PC-3 (cell line): Measurements from ENCODE around the gene VASN. TPM values are rescaled to one million over a fixed set of nuclear protein-coding genes. Genes with fewer than 3 reads are reported as not detected.

Experiments used
- ATAC-seq: fragments of 200-7000 bp; cut with Tn5 transposase; 2 replicates; pipeline ENCODE4 v1.9.1; 2020; ENCODE audit warnings: mild to moderate bottlenecking, moderate library complexity
- BruUV-seq: library from RNA; stranded (reverse); fragments of 400-500 nt; replicated peaks from 2 replicates; lab custom pipeline; 2021; lab: Mats Ljungman, UMichigan
- CTCF ChIA-PET: fragments of 300-600 bp; sonication (Branson Sonifier 250); formaldehyde crosslinking; loops from one replicate; lab custom pipeline; 2022; ENCODE audit warnings: antibody characterized with exemption; lab: Charles Lee
- POLR2A ChIA-PET: fragments of 300-600 bp; sonication (Branson Sonifier 250); formaldehyde crosslinking; loops from one replicate; lab custom pipeline; 2022; ENCODE audit warnings: antibody characterized with exemption; ENCODE audit not compliant: unreplicated experiment; lab: Charles Lee
- DNase-seq: peaks from one replicate; pipeline ENCODE4 v3.0.0-alpha.2; 2015
- H2AFZ ChIP-seq: fragments of 300-600 bp; sonication (generic); 2 replicates; pipeline ENCODE4 v1.6.0; 2016; ENCODE audit warnings: antibody characterized with exemption, low read length
- H3F3A ChIP-seq: fragments of 300-600 bp; sonication (generic); one replicate; pipeline ENCODE4 v1.6.0; 2017; ENCODE audit warnings: antibody characterized with exemption, low read length, control low read depth, mild to moderate bottlenecking; ENCODE audit not compliant: unreplicated experiment
- H3K27ac ChIP-seq: fragments of 300-600 bp; sonication (generic); 2 replicates; pipeline ENCODE4 v1.5.1; 2016; ENCODE audit warnings: mild to moderate bottlenecking, low read length
- H3K27me3 ChIP-seq: fragments of 300-600 bp; sonication (generic); 2 replicates; pipeline ENCODE4 v1.6.1; 2016; ENCODE audit warnings: low read length, mixed read lengths
- H3K36me3 ChIP-seq: fragments of 300-600 bp; sonication (generic); 2 replicates; pipeline ENCODE4 v1.6.1; 2016; ENCODE audit warnings: low read depth, mixed run types, low read length, mixed read lengths
- H3K4me1 ChIP-seq: fragments of 300-600 bp; sonication (generic); 2 replicates; pipeline ENCODE4 v1.5.1; 2016; ENCODE audit warnings: low read length; ENCODE audit not compliant: insufficient read depth
- H3K4me2 ChIP-seq: fragments of 300-600 bp; sonication (generic); 2 replicates; pipeline ENCODE4 v1.6.0; 2016; ENCODE audit warnings: low read length
- H3K4me3 ChIP-seq: fragments of 300-600 bp; sonication (generic); 2 replicates; pipeline ENCODE4 v1.5.1; 2016; ENCODE audit warnings: mild to moderate bottlenecking, low read length, mixed read lengths
- H3K79me2 ChIP-seq: fragments of 300-600 bp; sonication (generic); 2 replicates; pipeline ENCODE4 v1.6.1; 2017; ENCODE audit warnings: low read length, mixed read lengths
- H3K9ac ChIP-seq: fragments of 300-600 bp; sonication (generic); 2 replicates; pipeline ENCODE4 v1.6.0; 2016; ENCODE audit warnings: mild to moderate bottlenecking, low read length
- H3K9me2 ChIP-seq: fragments of 300-600 bp; sonication (generic); replicated peaks from 2 replicates; pipeline ENCODE4 v1.6.1; 2016; ENCODE audit warnings: mixed run types, low read length, mixed read lengths
- H3K9me3 ChIP-seq: fragments of 300-600 bp; sonication (generic); 2 replicates; pipeline ENCODE4 v1.6.1; 2016; ENCODE audit warnings: low read length, mixed read lengths
- H4K20me1 ChIP-seq: fragments of 300-600 bp; sonication (generic); 2 replicates; pipeline ENCODE4 v1.6.1; 2016; ENCODE audit warnings: low read length, mixed read lengths
- EZH2 ChIP-seq: fragments of 300-600 bp; sonication (generic); IDR thresholded peaks from one replicate; pipeline ENCODE4 v1.6.1; 2017; ENCODE audit warnings: antibody characterized with exemption, mild to moderate bottlenecking, low read length; ENCODE audit not compliant: unreplicated experiment
- EZH2phosphoT487 ChIP-seq: fragments of 300-600 bp; sonication (generic); IDR thresholded peaks from 2 replicates; pipeline ENCODE4 v1.6.1; 2018; ENCODE audit warnings: mild to moderate bottlenecking, antibody characterized with exemption, low read length, borderline replicate concordance
- intact Hi-C: fragments of 100-400 bp; cut with micrococcal nuclease; formaldehyde crosslinking; loops from 2 replicates; pipeline ENCODE4 v1.9.0; 2023
- total RNA-seq: library from RNA; depleted of rRNA; stranded (reverse); fragments of >200 nt; gene quantifications from 2 replicates; pipeline ENCODE4 v1.2.3, GENCODE V29; 2014
- TF ChIP-seq, protein P1 (sequence below): fragments of 300-600 bp; sonication (generic); conservative IDR thresholded peaks from 2 replicates; pipeline ENCODE4 v1.5.1; 2017; ENCODE audit warnings: antibody characterized with exemption, low read depth, mild to moderate bottlenecking, low read length

Gene VASN
- total RNA-seq, 1 experiment from 2014 or later = 12.2 TPM

DNA sequence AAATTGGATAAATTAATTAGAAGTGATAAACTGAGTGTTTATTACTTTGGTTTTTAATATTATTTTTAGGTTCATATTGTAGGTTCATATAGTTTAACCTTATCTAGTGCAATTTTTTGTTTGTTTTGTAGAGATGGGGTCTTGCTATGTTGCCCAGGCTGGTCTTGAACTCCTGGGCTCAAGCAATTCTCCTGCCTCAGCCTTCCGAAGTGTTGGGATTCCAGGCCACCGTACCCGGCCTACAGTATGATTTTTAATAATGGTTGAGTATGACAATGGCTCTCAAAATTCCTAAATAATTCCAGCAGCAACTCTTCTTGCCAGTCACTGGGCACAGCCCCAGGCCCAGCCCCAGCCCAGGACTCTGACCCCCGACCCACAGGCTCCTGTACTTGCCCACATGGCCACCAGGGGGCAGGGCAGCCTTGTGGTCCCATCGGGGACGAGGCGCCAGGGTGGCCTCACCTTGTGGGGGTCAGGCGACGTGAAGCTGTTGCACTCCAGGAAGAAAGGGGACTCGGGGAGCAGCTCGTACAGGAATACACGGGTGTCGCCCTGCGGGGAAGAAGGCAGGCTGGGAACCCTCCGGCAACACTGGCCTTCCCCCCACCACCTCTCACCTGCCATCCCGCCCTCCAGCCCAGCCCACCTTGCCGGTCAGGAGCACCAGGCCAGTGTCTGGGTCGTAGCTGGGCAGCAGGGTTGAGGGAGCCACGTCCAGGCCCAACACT lies 12.7 kb upstream of the VASN start:
- peak; percentile 62 for ATAC-seq
- CTCF ChIA-PET = interaction anchor here (0.6 kb wide), 1 partner anchor 146 kb away, joined by 3 read pairs; no protein-coding TSS in a partner anchor

DNA sequence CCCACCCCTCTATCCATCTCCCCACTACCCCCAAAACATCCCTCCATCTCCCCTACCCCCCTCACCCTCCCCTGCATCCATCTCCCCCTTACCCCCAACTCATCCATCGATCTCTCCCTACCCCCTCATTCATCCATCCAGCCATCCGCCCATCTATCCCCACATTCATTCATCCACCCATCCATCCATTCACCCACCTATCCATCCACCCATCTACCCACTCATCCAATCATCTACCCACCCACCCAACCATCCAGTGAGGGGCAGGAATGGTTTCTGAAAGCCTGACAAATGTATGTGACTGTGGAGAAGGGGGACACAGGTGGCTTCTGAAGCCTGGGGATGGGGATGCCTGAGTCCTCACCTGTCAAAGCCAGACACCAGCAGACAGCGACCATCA lies 11.7 kb upstream of the VASN start:
- POLR2A ChIA-PET = no interaction called here
- BruUV-seq = no TSS peak

More for the DNA sequence above, 12.7 kb upstream of the VASN start:
- Histone ChIP-seq H3K9me3 (no peaks in the 10 kb centered on the region), H2AFZ (no peak overlapping the region), H3K9ac (no peak overlapping the region), H3F3A (no peaks in the 10 kb centered on the region), H3K9me2 (no peaks in the 10 kb centered on the region), H3K4me1 (no peaks in the 10 kb centered on the region), H3K4me3 (no peak overlapping the region), H3K36me3 (no peaks in the 10 kb centered on the region), H3K27ac (no peak overlapping the region), H3K4me2 (no peak overlapping the region), H3K27me3 (no peaks in the 10 kb centered on the region), H3K79me2 (no peaks in the 10 kb centered on the region), H4K20me1 (no peaks in the 10 kb centered on the region)
- TF ChIP-seq EZH2 = no peak
- no peak for TF ChIP-seq EZH2phosphoT487
- TF ChIP-seq, protein P1, sequence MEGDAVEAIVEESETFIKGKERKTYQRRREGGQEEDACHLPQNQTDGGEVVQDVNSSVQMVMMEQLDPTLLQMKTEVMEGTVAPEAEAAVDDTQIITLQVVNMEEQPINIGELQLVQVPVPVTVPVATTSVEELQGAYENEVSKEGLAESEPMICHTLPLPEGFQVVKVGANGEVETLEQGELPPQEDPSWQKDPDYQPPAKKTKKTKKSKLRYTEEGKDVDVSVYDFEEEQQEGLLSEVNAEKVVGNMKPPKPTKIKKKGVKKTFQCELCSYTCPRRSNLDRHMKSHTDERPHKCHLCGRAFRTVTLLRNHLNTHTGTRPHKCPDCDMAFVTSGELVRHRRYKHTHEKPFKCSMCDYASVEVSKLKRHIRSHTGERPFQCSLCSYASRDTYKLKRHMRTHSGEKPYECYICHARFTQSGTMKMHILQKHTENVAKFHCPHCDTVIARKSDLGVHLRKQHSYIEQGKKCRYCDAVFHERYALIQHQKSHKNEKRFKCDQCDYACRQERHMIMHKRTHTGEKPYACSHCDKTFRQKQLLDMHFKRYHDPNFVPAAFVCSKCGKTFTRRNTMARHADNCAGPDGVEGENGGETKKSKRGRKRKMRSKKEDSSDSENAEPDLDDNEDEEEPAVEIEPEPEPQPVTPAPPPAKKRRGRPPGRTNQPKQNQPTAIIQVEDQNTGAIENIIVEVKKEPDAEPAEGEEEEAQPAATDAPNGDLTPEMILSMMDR = peak; percentile 91
- intact Hi-C loops = loop anchor here (2.0 kb wide), 1 partner anchor 44 kb away; no protein-coding TSS in a partner anchor
- DNase-seq = peak; percentile 52
- BruUV-seq = no TSS peak
- POLR2A ChIA-PET = no interaction called here

More for the DNA sequence above, 11.7 kb upstream of the VASN start:
- CTCF ChIA-PET = no interaction called here
- no peak overlapping the region for H2AFZ ChIP-seq
- no peak overlapping the region for H3K9ac ChIP-seq
- no peak overlapping the region for H3K27ac ChIP-seq
- no peaks in the 10 kb centered on the region for H3K4me1 ChIP-seq
- no peaks in the 10 kb centered on the region for H3K36me3 ChIP-seq
- no peaks in the 10 kb centered on the region for H3K79me2 ChIP-seq
- no peaks in the 10 kb centered on the region for H3F3A ChIP-seq
- intact Hi-C loops = loop anchor here (2.0 kb wide), 1 partner anchor 43 kb away; no protein-coding TSS in a partner anchor
- H3K27me3 ChIP-seq = no peaks in the 10 kb centered on the region
- DNase-seq (no peak), ATAC-seq (no peak)
- TF ChIP-seq EZH2phosphoT487 (no peak), EZH2 (no peak)
- TF ChIP-seq, protein P1 = no peak
- H3K9me3 ChIP-seq = no peaks in the 10 kb centered on the region
- no peak overlapping the region for H3K4me3 ChIP-seq
- no peaks in the 10 kb centered on the region for H4K20me1 ChIP-seq
- H3K9me2 ChIP-seq = no peaks in the 10 kb centered on the region
- H3K4me2 ChIP-seq = no peak overlapping the region
